Measurements from ENCODE around the gene FUT8.

GRCh38 chr14:65431245-65431644 lies 18.7 kb downstream of the FUT8 start:
- TF ChIP-seq GTF2F1 (IDR thresholded peaks at IDR 0.05; ENCODE audit: borderline replicate concordance, low read depth, low read length) (no peak), POLR2A (IDR thresholded peaks at IDR 0.05; ENCODE audit: control extremely low read depth in 1 of 2, low read depth in 2 of 2, low read length in 2 of 2) (no peak), CHD7 (IDR thresholded peaks at IDR 0.05; ENCODE audit: insufficient replicate concordance, low read length) (no peak), EP300 (IDR thresholded peaks at IDR 0.05; ENCODE audit: borderline replicate concordance in 1 of 2, low read depth in 2 of 2, low read length in 2 of 2) (no peak), MAX (IDR thresholded peaks at IDR 0.05) (no peak), RAD21 (IDR thresholded peaks at IDR 0.05 in 1 of 2, conservative IDR thresholded peaks at IDR 0.05 in 1 of 2; ENCODE audit: low read depth in 2 of 2, low read length in 2 of 2) (no peak), TAF1 (IDR thresholded peaks at IDR 0.05; ENCODE audit: low read depth, low read length) (no peak)

All from H1 (cell line).